ENCODE measurements around the gene SLCO1B3. TPM values are rescaled to one million over a fixed set of nuclear protein-coding genes. Genes with fewer than 3 reads are reported as not detected.
"Not testable (repeated sequence)": the region's sequence is repeated elsewhere in the genome, so short reads cannot be mapped to it uniquely, and the experiment has no call there.

SLCO1B3 gene, protein sequence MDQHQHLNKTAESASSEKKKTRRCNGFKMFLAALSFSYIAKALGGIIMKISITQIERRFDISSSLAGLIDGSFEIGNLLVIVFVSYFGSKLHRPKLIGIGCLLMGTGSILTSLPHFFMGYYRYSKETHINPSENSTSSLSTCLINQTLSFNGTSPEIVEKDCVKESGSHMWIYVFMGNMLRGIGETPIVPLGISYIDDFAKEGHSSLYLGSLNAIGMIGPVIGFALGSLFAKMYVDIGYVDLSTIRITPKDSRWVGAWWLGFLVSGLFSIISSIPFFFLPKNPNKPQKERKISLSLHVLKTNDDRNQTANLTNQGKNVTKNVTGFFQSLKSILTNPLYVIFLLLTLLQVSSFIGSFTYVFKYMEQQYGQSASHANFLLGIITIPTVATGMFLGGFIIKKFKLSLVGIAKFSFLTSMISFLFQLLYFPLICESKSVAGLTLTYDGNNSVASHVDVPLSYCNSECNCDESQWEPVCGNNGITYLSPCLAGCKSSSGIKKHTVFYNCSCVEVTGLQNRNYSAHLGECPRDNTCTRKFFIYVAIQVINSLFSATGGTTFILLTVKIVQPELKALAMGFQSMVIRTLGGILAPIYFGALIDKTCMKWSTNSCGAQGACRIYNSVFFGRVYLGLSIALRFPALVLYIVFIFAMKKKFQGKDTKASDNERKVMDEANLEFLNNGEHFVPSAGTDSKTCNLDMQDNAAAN
- total RNA-seq: not detected in 2 replicates

DNA sequence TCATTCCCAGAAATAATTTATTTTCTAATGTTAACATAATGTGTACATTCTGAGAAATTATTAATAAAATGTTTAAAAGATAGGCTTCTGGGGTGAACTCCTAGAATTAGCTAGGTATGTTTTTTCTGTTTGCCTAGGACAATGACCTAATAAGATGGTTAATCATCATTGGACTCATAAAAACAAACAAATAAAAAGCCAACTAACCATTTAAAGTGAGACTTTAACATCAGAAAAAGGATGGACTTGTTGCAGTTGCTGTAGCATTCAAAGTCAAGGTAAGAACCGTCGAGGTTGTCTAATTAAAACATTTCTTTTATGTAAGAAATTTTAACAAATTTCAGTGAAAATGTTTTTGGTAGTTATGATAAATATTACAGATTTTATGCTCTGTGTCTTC, at the start of gene SLCO1B3:
Gene SLCO1B3 (plus strand): TSS at position 219 of the 400 bp plus-strand sequence. CDS start 5,034 bp downstream, outside the sequence.
- DNase-seq: no peak
- Mint-ChIP-seq H3K27ac (no peak within 1 kb of the TSS), H3K27me3 (no peaks in the 10 kb centered on the region), H3K4me3 (no peak within 1 kb of the TSS), H3K4me1 (no peaks in the 10 kb centered on the region), H3K9me3 (peaks cover 3% of the 10 kb centered on the region), H3K36me3 (ENCODE audit: low read depth) (no peaks in the 10 kb centered on the region)
- intact Hi-C loops (cut with micrococcal nuclease): no loop called here

DNA sequence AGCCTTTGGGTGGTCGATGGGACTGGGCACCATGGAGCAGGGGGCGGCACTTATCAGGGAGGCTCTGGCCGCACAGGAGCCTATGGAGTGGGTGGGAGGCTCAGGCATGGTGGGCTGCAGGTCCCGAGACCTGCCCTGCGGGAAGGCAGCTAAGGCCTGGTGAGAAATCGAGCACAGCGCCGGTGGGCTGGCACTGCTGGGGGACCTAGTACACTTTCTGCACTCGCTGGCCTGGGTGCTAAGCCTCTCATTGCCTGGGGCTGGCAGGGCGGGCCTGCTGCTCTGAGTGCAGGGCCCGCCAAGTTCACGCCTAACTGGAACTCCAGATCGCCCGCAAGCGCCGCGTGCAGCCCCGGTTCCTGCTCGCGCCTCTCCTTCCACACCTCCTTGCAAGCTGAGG, 33.1 kb upstream of the SLCO1B3 start:
- Mint-ChIP-seq H3K27ac (no peak overlapping the region), H3K36me3 (ENCODE audit: low read depth) (no peaks in the 10 kb centered on the region), H3K27me3 (no peaks in the 10 kb centered on the region), H3K9me3 (no peaks in the 10 kb centered on the region), H3K4me1 (no peaks in the 10 kb centered on the region), H3K4me3 (no peak overlapping the region)
- intact Hi-C loops (cut with micrococcal nuclease): no loop called here
- no peak for DNase-seq

GRCh38 chr12:20778969-20779368, 31.5 kb upstream of the SLCO1B3 start:
- Mint-ChIP-seq H3K9me3 (no peaks in the 10 kb centered on the region), H3K27ac (no peak overlapping the region), H3K4me1 (no peaks in the 10 kb centered on the region), H3K4me3 (no peak overlapping the region), H3K36me3 (ENCODE audit: low read depth) (no peaks in the 10 kb centered on the region), H3K27me3 (no peaks in the 10 kb centered on the region)
- intact Hi-C loops (cut with micrococcal nuclease): no loop called here
- no peak for DNase-seq

DNA sequence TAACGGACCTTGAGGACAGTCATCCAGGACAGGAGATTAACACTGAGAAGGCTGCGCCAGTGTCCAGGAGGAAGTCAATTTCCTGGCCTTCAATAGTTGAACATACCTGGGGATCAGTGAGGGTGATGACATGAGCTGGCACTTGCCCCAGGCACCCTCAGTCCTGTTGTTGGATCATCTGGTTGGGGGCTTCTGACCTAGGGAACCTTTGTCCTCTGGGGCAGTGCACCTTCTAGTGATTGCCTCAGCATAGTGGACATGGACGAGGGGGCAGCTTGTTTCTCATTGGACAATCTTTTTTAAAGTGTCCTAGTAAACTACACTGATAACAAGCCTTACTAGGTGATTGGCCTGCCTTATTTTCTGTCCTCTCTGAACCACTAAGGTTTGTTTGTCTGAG, 30.5 kb upstream of the SLCO1B3 start:
- H3K27ac Mint-ChIP-seq; H3K4me1 Mint-ChIP-seq; intact Hi-C loops (cut with micrococcal nuclease); H3K9me3 Mint-ChIP-seq; H3K27me3 Mint-ChIP-seq; H3K36me3 Mint-ChIP-seq (ENCODE audit: low read depth); DNase-seq; H3K4me3 Mint-ChIP-seq: not testable (repeated sequence)

DNA sequence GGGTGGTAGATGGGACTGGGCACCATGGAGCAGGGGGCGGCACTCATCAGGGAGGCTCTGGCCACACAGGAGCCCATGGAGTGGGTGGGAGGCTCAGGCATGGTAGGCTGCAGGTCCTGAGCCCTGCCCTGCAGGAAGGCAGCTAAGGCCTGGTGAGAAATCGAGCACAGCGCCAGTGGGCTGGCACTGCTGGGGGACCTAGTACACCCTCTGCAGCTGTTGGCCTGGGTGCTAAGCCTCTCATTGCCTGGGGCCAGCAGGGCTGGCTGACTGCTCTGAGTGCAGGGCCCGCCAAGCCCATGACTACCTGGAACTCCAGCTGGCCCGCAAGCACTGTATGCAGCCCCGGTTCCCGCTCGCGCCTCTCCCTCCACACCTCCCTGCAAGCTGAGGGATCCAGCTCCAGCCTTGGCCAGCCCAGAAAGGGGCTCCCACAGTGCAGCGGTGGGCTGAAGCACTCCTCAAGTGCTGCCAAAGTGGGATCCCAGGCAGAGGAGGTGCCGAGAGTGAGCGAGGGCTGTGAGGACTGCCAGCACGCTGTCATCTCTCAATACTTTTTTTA, 26.6 kb upstream of the SLCO1B3 start:
- H3K27ac Mint-ChIP-seq; H3K4me1 Mint-ChIP-seq; intact Hi-C loops (cut with micrococcal nuclease); H3K27me3 Mint-ChIP-seq; H3K9me3 Mint-ChIP-seq; H3K36me3 Mint-ChIP-seq (ENCODE audit: low read depth); H3K4me3 Mint-ChIP-seq: not testable (repeated sequence)
- peak; percentile 34 for DNase-seq

DNA sequence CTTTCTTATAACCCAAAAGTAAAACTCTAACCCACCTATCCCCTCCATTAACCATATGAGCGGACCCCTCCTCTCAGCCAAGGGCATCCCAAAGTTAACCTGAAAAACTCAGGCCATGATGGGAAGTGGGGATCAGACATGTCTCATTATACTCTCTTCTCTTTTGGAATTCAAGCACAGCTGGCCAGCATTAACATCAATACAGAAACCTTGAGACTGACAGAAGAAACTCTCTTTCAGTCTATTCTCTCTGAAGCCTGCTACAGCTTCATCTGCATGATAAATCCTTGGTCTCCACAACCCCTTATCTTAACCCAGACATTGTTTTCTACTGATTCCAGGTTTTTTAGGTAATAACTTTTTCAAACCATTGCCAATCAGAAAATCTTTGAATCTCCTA, 17.5 kb upstream of the SLCO1B3 start:
- Mint-ChIP-seq H3K9me3 (no peaks in the 10 kb centered on the region), H3K4me1 (no peaks in the 10 kb centered on the region), H3K27me3 (no peaks in the 10 kb centered on the region), H3K4me3 (no peak overlapping the region), H3K27ac (no peak overlapping the region), H3K36me3 (ENCODE audit: low read depth) (no peaks in the 10 kb centered on the region)
- intact Hi-C loops (cut with micrococcal nuclease): no loop called here
- DNase-seq: no peak

- no peaks in the 10 kb centered on the region for H3K27me3 Mint-ChIP-seq
Observed at GRCh38 chr12:20798554-20798953, 12.0 kb upstream of the SLCO1B3 start.

GRCh38 chr12:20800160-20800559, 10.3 kb upstream of the SLCO1B3 start:
- no peak for DNase-seq
- H3K27me3 Mint-ChIP-seq: no peaks in the 10 kb centered on the region
- H3K4me1 Mint-ChIP-seq: no peaks in the 10 kb centered on the region
- H3K27ac Mint-ChIP-seq: no peak overlapping the region
- no peak overlapping the region for H3K4me3 Mint-ChIP-seq
- no peaks in the 10 kb centered on the region for H3K36me3 Mint-ChIP-seq (ENCODE audit: low read depth)
- H3K9me3 Mint-ChIP-seq: no peaks in the 10 kb centered on the region
- intact Hi-C loops (cut with micrococcal nuclease): no loop called here

More at GRCh38 chr12:20798554-20798953, 12.0 kb upstream of the SLCO1B3 start:
- Mint-ChIP-seq H3K27ac (no peak overlapping the region), H3K4me3 (no peak overlapping the region), H3K4me1 (no peaks in the 10 kb centered on the region), H3K36me3 (ENCODE audit: low read depth) (no peaks in the 10 kb centered on the region), H3K9me3 (no peaks in the 10 kb centered on the region)
- DNase-seq: no peak
- intact Hi-C loops (cut with micrococcal nuclease): no loop called here

DNA sequence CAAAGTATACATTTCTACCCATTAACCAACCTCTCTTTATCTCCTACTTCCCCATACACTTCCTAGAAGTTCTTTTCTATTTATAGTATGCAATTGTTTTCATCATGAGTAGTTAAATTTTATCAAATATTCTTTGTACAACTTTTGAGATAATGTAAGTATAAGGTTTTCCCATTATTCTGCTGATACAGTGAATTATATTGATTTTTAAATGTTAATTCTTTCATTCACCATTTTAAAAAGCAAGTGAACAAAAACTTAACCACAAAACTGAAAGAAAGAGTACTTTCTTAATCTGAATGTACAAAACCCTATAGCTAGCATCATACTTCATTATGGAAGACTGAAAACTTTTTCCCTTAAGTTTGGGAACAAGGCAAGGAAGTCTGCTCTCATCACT, 9.5 kb upstream of the SLCO1B3 start:
- intact Hi-C loops (cut with micrococcal nuclease): no loop called here
- Mint-ChIP-seq H3K4me3 (no peak overlapping the region), H3K27ac (no peak overlapping the region), H3K27me3 (no peaks in the 10 kb centered on the region), H3K36me3 (ENCODE audit: low read depth) (no peaks in the 10 kb centered on the region), H3K4me1 (no peaks in the 10 kb centered on the region), H3K9me3 (no peaks in the 10 kb centered on the region)
- DNase-seq: no peak

GRCh38 chr12:20805921-20806320, 4.6 kb upstream of the SLCO1B3 start:
- no peaks in the 10 kb centered on the region for H3K4me1 Mint-ChIP-seq
- no peaks in the 10 kb centered on the region for H3K36me3 Mint-ChIP-seq (ENCODE audit: low read depth)
- intact Hi-C loops (cut with micrococcal nuclease): no loop called here
- no peak for DNase-seq
- H3K9me3 Mint-ChIP-seq: peaks cover 3% of the 10 kb centered on the region
- no peaks in the 10 kb centered on the region for H3K27me3 Mint-ChIP-seq
- no peak overlapping the region for H3K27ac Mint-ChIP-seq
- H3K4me3 Mint-ChIP-seq: no peak overlapping the region

DNA sequence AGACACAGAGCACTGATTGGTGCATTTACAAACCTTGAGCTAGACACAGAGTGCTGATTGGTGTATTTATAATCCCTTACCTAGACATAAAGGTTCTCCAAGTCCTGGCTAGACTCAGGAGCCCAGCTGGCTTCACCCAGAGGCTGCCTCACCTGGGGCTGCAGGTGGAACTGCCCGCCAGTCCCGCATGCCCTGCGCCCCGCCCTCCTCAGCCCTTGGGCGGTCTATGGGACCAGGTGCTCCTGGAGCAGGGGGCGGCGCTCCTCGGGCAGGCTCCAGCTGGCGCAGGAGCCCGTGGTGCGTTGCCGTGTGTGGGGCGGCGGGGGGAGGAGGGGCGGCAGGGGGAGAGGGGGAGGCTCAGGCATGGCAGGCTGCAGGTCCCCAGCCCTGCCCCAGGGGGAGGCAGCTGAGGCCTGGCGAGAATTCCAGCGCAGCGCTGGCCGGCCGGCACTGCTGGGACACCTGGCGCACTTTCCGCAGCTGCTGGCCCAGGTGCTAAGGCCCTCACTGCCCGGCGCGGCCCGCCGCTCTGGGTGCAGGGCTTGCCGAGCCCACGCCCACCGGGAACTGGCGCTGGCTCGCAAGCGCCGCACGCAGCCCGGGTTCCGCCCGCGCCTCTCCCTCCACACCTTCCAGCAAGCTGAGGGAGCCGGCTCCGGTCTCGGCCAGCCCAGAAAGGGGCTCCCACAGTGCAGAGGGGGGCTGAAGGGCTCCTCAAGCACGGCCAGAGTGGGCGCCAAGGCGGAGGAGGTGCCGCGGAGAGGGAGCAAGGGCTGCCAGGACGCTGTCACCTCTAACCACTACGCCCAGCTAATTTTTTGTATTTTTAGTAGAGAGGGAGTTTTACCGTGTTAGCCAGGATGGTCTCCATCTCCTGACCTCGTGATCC, 3.1 kb upstream of the SLCO1B3 start:
- Mint-ChIP-seq H3K4me1 (no peaks in the 10 kb centered on the region), H3K4me3 (no peak overlapping the region), H3K27me3 (no peaks in the 10 kb centered on the region), H3K27ac (no peak overlapping the region), H3K36me3 (ENCODE audit: low read depth) (no peaks in the 10 kb centered on the region), H3K9me3 (peaks cover 3% of the 10 kb centered on the region)
- no peak for DNase-seq
- intact Hi-C loops (cut with micrococcal nuclease): no loop called here

DNA sequence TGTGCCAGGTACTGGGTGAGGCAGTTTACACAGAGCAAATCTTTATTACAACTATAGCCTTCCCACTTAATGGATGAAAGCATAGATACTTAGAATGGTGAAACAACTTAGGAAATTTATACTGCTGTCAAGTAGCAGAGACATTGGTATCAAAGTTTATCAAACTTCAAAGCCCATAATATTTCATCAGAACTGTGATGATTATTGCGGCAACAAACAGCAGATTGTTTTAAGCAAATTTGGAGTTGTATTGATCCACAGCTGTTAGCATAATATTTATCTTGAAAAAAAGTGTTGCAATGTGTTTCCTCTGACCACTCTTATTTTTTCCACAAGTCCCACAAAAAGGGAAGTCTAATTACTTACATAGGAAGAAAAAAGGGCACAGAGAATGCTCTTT, 2.0 kb upstream of the SLCO1B3 start:
- no peak overlapping the region for H3K27ac Mint-ChIP-seq
- H3K36me3 Mint-ChIP-seq (ENCODE audit: low read depth): no peaks in the 10 kb centered on the region
- no peaks in the 10 kb centered on the region for H3K27me3 Mint-ChIP-seq
- H3K4me3 Mint-ChIP-seq: no peak overlapping the region
- no peak for DNase-seq
- H3K9me3 Mint-ChIP-seq: peaks cover 3% of the 10 kb centered on the region
- H3K4me1 Mint-ChIP-seq: no peaks in the 10 kb centered on the region
- intact Hi-C loops (cut with micrococcal nuclease): no loop called here

DNA sequence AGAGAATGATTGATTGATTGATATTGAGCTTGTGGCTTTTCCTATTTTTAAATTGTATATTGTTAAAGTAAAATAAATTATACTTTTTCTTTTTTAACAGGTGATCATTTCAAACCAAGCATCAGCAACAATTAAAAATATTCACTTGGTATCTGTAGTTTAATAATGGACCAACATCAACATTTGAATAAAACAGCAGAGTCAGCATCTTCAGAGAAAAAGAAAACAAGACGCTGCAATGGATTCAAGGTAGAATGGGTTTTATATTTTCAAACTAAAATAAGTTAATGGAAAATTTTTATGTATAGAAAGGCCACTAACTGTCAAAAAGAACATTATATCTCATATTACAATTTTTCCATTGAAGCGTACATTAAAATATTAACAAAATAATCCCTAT, 5.1 kb downstream of the SLCO1B3 start:
- intact Hi-C loops (cut with micrococcal nuclease): no loop called here
- Mint-ChIP-seq H3K9me3 (peaks cover 8% of the 10 kb centered on the region), H3K27me3 (no peaks in the 10 kb centered on the region), H3K36me3 (ENCODE audit: low read depth) (no peaks in the 10 kb centered on the region), H3K27ac (no peak overlapping the region), H3K4me3 (no peak overlapping the region), H3K4me1 (no peaks in the 10 kb centered on the region)
- DNase-seq: no peak

DNA sequence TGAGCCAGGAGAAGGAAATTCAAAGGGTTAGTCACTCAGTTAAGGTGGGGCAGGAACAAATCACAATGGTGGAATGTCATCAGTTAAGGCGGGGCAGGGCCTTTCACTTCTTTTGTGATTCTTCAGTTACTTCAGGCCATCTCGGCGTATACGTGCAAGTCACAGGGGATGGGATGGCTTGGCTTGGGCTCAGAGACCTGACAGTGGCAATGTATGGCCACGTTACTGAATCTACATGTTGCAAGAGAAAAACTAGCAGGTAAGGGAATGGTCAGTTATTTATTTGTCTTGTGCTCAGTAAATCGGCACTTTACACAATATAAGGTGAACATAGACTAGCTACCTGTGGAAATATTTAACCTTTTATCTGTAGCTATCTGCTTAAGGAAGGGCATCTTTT, 11.9 kb downstream of the SLCO1B3 start:
- Mint-ChIP-seq H3K4me3 (no peak overlapping the region), H3K4me1 (no peaks in the 10 kb centered on the region), H3K9me3 (peaks cover 13% of the 10 kb centered on the region), H3K27ac (no peak overlapping the region), H3K36me3 (ENCODE audit: low read depth) (no peaks in the 10 kb centered on the region), H3K27me3 (no peaks in the 10 kb centered on the region)
- DNase-seq: no peak
- intact Hi-C loops (cut with micrococcal nuclease): no loop called here

Measured in activated CD4-positive, alpha-beta T cell treated with anti-CD3 and anti-CD28 coated beads, Interleukin-2, amount 10 ng/mL, durations not matched to agents 24 days and 14 days (primary cell).